Natural killer cell (primary cell): ENCODE results near the gene IZUMO4. TPM values are rescaled to one million over a fixed set of nuclear protein-coding genes. Genes with fewer than 3 reads are reported as not detected.
"Not testable (repeated sequence)": the region's sequence is repeated elsewhere in the genome, so short reads cannot be mapped to it uniquely, and the experiment has no call there.

ENCODE experiments used
- ATAC-seq, 3 donors: fragments of 150-1000 bp in 2 of 3; fragments of 200-7000 bp in 1 of 3; cut with Tn5 transposase; 1 replicate in 1 of 3; 2 replicates in 2 of 3; pipeline ENCODE4 v1.10.0; 2021; ENCODE audit warnings: mild to moderate bottlenecking in 2 of 3, moderate library complexity in 2 of 3
- DNase-seq, 2 donors: peaks; one replicate each; pipeline versions ENCODE4 v3.0.0 to v3.0.0-alpha.2; 2013 to 2021; ENCODE audit warnings: mixed read lengths in 1 of 2
- H3K27ac ChIP-seq: one replicate; pipeline ENCODE4 v1.5.1; 2013; ENCODE audit warnings: mild to moderate bottlenecking, low read length
- H3K27me3 ChIP-seq: one replicate; pipeline ENCODE4 v1.6.1; 2013; ENCODE audit warnings: low read length; ENCODE audit not compliant: control insufficient read depth, insufficient read depth
- H3K36me3 ChIP-seq: one replicate; pipeline ENCODE4 v1.6.1; 2013; ENCODE audit warnings: low read length; ENCODE audit not compliant: control insufficient read depth, insufficient read depth
- H3K4me1 ChIP-seq: one replicate; pipeline ENCODE4 v1.6.1; 2013; ENCODE audit warnings: low read length; ENCODE audit not compliant: control insufficient read depth, insufficient read depth
- H3K4me3 ChIP-seq: one replicate; pipeline ENCODE4 v1.5.1; 2013; ENCODE audit warnings: low read length
- H3K9me3 ChIP-seq: one replicate; pipeline ENCODE4 v1.6.1; 2013; ENCODE audit warnings: low read length; ENCODE audit not compliant: control insufficient read depth, insufficient read depth
- H3K27ac Mint-ChIP-seq, 2 donors: one replicate each; pipeline ENCODE4 v1.8.0; 2022; ENCODE audit warnings: mild to moderate bottlenecking in 2 of 2, mixed read lengths in 2 of 2, moderate library complexity in 1 of 2
- H3K27me3 Mint-ChIP-seq, 2 donors: one replicate each; pipeline ENCODE4 v1.8.0; 2022; ENCODE audit warnings: low read depth in 2 of 2, mixed read lengths in 2 of 2
- H3K36me3 Mint-ChIP-seq: one replicate; pipeline ENCODE4 v1.8.0; 2022; ENCODE audit warnings: mixed read lengths
- H3K4me1 Mint-ChIP-seq, 2 donors: one replicate each; pipeline ENCODE4 v1.8.0; 2022; ENCODE audit warnings: mixed read lengths in 2 of 2
- H3K4me3 Mint-ChIP-seq: one replicate; pipeline ENCODE4 v1.8.0; 2022; ENCODE audit warnings: mild to moderate bottlenecking, moderate library complexity, mixed read lengths
- H3K9me3 Mint-ChIP-seq, 2 donors: one replicate each; pipeline ENCODE4 v1.8.0; 2022; ENCODE audit warnings: mixed read lengths in 2 of 2
- WGBS: methylation state at CpG from one replicate; pipeline ENCODE4 v1.1.7; 2013; ENCODE audit warnings: missing lambda C conversion rate; ENCODE audit not compliant: insufficient coverage; 5-methylcytosine and 5-hydroxymethylcytosine counted together
- intact Hi-C: fragments of 100-400 bp; cut with micrococcal nuclease; formaldehyde crosslinking; loops from one replicate; pipeline ENCODE4 v1.14.2; 2022
- total RNA-seq, 4 donors: library from RNA; stranded (reverse); fragments of 120-200 nt in 1 of 4; gene quantifications; one replicate each; pipeline versions ENCODE4 v1.2.3 to v1.2.4, GENCODE V29; 2013 to 2022
- TF ChIP-seq, protein P1 (sequence below): fragments of 200-600 bp; IDR thresholded peaks from one replicate; pipeline ENCODE4 v1.8.0; 2022; ENCODE audit warnings: antibody characterized with exemption

IZUMO4 gene
- total RNA-seq, 3 donors from 2014 or later (not counting 1 experiment from before 2014, with no cell fraction given), result 3.3 to 7.6 (median 7.1) TPM

DNA sequence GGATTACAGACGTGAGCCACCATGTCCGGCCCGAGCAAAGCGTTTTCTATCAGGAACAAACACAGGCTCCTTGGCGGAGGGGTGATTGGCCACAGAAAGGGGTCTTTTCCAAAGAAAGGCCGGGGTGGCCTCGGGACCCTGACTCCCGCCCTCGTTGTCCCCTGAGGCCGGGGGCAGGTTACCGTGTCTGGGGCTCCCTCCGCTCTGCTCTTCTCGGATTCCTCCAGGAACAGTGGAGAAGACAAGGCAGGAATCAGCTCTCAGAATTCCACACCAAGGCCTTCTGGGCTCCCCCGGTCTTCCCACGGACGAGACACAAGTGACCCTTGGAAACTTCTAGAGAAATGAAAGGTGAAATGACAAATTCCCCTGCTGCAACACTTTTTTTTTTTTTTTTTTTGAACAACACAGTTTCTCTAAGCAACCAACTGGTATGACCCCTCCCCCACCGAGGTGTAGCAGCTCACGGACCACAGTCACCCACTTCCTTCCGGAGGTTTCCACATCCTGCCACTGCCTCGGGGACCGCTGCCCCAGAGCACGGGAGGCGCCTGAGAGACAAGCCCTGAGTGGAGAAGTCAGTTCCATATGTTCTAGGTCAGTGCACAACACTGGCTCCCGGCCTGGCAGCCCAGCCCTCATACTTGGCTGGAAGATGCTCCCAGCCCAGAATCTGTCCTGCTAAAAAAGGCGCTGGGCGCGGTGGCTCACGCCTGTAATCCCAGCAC is 11.6 kb upstream of the IZUMO4 start:
- Mint-ChIP-seq H3K4me3 (peak overlapping the region; percentile 99), H3K4me1 (peaks cover 74 to 77% of the 10 kb centered on the region in 2 donors), H3K9me3 (no peaks in the 10 kb centered on the region), H3K27me3 (no peaks in the 10 kb centered on the region), H3K36me3 (no peaks in the 10 kb centered on the region), H3K27ac (peak overlapping the region; percentile 95 to 99)
- WGBS, result 2% methylated on average over 28 of the region's 28 CpGs
- Histone ChIP-seq H3K27ac (peak overlapping the region; percentile 98), H3K27me3 (no peaks in the 10 kb centered on the region), H3K4me3 (peak overlapping the region; percentile 91), H3K36me3 (peaks cover 11% of the 10 kb centered on the region), H3K4me1 (peaks cover 87% of the 10 kb centered on the region), H3K9me3 (no peaks in the 10 kb centered on the region)
- TF ChIP-seq, protein P1, sequence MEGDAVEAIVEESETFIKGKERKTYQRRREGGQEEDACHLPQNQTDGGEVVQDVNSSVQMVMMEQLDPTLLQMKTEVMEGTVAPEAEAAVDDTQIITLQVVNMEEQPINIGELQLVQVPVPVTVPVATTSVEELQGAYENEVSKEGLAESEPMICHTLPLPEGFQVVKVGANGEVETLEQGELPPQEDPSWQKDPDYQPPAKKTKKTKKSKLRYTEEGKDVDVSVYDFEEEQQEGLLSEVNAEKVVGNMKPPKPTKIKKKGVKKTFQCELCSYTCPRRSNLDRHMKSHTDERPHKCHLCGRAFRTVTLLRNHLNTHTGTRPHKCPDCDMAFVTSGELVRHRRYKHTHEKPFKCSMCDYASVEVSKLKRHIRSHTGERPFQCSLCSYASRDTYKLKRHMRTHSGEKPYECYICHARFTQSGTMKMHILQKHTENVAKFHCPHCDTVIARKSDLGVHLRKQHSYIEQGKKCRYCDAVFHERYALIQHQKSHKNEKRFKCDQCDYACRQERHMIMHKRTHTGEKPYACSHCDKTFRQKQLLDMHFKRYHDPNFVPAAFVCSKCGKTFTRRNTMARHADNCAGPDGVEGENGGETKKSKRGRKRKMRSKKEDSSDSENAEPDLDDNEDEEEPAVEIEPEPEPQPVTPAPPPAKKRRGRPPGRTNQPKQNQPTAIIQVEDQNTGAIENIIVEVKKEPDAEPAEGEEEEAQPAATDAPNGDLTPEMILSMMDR, result no peak
- ATAC-seq, result peak; percentile 28 to 78 (median 68)
- intact Hi-C loops, result loop anchor here (2.0 to 5.0 kb wide), 5 partner anchors 34 to 203 kb away; partner anchors contain the start of genes MKNK2, PLEKHJ1 and SF3A2
- peak; percentile 94 to 99 for DNase-seq

DNA sequence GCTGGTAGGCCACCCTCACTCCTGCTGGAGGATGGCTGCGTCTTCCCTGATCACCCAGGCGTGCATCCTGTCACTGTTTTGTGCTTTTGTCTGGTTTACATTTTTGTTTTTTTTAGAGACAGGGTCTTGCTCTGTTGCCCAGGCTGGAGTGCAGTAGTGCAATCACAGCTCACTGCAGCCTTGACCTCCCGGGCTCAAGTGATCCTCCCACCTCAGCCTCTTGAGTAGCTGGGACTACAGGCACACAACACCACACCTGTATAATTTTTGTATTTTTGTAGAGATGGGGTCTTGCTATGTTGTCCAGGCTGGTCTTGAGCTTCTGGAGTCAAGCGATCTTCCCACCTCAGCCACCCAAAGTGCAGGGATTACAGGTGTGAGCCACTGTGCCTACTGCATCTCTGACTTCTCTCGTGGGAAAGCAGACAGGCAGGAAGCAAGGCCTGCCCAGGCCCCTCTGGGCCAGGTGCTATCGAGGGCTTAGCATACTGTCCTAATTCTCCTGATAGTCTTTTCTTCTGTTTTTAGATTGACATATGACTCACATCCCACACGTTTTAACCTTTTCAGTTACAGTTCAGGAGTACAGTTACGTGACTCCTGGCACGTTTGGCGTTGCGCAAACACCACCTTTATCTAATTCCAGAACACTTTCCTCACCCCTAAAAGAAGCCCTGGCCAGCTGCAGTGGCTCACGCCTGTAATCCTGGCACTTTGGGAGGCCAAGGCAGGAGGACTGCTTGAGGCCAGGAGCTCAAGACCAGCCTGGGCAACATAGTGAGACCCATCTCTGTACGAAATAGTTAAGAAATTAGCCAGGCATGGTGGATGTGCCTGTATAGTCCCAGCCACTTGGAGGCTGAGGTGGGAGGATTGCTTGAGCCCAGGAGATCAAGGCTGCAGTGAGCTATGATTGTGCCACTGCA is 9.8 kb upstream of the IZUMO4 start:
- 37% methylated on average over 13 of the region's 13 CpGs for WGBS
- peaks cover 71 to 72% of the 10 kb centered on the region in 2 donors for H3K4me1 Mint-ChIP-seq
- H3K4me1 ChIP-seq, result peaks cover 87% of the 10 kb centered on the region
- not testable (repeated sequence) for H3K27me3 ChIP-seq, ATAC-seq, H3K27me3 Mint-ChIP-seq, H3K36me3 Mint-ChIP-seq, H3K9me3 Mint-ChIP-seq, H3K4me3 ChIP-seq, H3K36me3 ChIP-seq, H3K9me3 ChIP-seq
- DNase-seq, result peak in 1 of 2 donors; percentile 41
- peak overlapping the region; percentile 95 to 99 for H3K27ac Mint-ChIP-seq
- intact Hi-C loops, result loop anchor here (1.0 to 5.0 kb wide), 5 partner anchors 9 to 205 kb away; partner anchors contain the start of genes IZUMO4, MOB3A, PLEKHJ1 and SF3A2
- peak overlapping the region; percentile 80 for H3K4me3 Mint-ChIP-seq
- H3K27ac ChIP-seq, result peak overlapping the region; percentile 94

DNA sequence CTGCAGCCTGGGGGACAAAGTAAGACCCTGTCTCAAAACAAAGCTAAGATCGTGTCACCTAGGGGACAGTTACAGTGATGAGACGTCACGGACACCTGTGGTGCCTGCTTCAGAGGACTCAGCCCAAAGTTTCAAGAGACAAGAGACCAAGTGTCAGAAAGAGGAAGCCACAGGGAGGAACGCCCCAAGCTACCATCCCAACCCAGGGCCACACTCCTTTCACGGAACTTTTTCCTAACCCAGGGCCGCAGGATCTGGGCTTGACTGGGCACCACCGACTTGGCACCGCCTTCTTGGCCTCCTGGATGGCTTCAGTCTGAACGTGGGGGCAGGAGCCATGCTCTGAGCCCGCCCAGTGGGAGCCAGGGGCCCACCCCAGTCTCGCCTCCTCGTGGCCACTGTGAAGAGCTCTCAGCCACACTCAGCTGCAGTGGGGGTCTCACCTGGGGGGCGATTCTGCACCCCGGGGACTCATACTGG is 9.1 kb upstream of the IZUMO4 start:
- Mint-ChIP-seq H3K4me1 (peaks cover 64 to 65% of the 10 kb centered on the region in 2 donors), H3K27ac (peak overlapping the region; percentile 95 to 99), H3K9me3 (no peaks in the 10 kb centered on the region), H3K27me3 (no peaks in the 10 kb centered on the region), H3K36me3 (no peaks in the 10 kb centered on the region), H3K4me3 (peak overlapping the region; percentile 80)
- ATAC-seq (peak; percentile 8 to 34 (median 15)), DNase-seq (peak in 1 of 2 donors; percentile 64)
- H3K9me3 ChIP-seq, result no peaks in the 10 kb centered on the region
- TF ChIP-seq, protein P1, result peak; percentile 17
- WGBS, result 8% methylated on average over 14 of the region's 14 CpGs
- peak overlapping the region; percentile 94 for H3K27ac ChIP-seq
- H3K36me3 ChIP-seq, result peaks cover under 1% of the 10 kb centered on the region
- no peaks in the 10 kb centered on the region for H3K27me3 ChIP-seq
- H3K4me1 ChIP-seq, result peaks cover 87% of the 10 kb centered on the region
- intact Hi-C loops, result loop anchor here (1.0 to 5.0 kb wide), 5 partner anchors 9 to 205 kb away; partner anchors contain the start of genes IZUMO4, MOB3A, PLEKHJ1 and SF3A2
- H3K4me3 ChIP-seq, result no peak overlapping the region
